ENCODE measurements around the gene CIZ1.

DNA sequence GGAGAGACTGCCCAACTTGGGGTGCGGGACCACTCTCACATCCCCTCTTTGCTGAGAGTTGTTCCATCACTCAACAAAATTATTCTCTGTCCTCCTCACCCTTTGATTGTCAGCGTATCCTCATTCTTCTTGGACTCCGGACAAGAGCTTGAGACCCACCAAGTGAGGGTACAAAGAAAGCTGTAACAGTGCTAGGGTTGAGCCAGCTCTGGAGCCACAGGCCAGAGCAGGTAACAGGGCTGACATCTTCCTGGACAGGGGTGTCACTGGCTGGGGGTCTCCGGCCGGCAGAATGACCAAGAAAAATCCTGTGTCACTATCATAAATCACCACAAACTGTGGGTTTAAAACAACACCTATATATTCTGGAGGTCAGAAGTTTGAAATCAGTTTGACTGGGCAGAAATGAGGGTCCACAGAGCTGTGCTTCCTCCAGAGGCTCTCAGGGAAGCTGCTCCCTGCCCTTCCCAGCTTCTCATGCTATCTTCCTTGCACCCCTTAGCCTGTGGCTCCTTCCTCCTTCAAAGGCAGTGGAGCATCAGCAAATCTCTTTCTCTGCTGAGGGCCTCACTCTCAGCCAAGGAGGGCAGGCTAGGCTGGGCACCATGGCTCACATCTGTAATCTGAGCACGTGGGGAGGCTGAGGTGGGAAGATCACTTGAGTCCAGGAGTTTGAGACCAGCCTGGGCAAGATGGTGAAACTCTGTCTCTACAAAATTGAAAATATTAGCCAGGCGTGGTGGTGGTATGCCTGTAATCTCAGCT lies 35.5 kb downstream of the CIZ1 start:
- TF ChIP-seq POLR2A (IDR thresholded peaks at IDR 0.05) (no peak), CTCF (IDR thresholded peaks at IDR 0.05) (no peak)
